ENCODE data around the gene ANO1. TPM values are rescaled to one million over a fixed set of nuclear protein-coding genes. Genes with fewer than 3 reads are reported as not detected.

Gene ANO1
- total RNA-seq, 1 experiment from 2014 or later, result 10.9 TPM

DNA sequence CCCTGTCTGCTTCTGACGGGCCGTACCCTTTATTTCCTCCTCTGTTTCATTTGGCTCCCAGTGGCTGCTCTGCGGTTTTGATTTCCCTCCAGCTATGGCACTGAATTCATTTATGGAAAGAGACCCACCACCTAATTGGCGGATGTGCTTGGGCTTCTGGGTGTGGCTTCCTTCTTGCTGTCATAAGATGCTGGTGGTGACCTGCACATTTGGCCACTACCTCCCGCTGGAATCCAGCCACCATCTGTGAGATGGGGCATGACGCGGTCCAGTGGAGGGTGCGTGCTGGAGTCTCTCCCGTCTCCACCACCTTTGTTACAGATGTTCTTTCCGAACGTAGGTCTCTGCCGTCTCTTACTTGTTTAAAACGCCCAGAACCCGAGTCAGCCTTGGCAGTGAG is 77.3 kb downstream of the ANO1 start:
- H3K27ac ChIP-seq (ENCODE audit: insufficient read length, low read depth, low read length), result no peak overlapping the region
- no peak overlapping the region for H2BK12ac ChIP-seq (ENCODE audit: insufficient read length, low read depth, low read length)
- no peaks in the 10 kb centered on the region for H4K20me1 ChIP-seq (ENCODE audit: control insufficient read depth, insufficient read depth, insufficient read length)
- H3K9ac ChIP-seq (ENCODE audit: extremely low read depth, insufficient read length, low read length), result no peak overlapping the region
- Mint-ChIP-seq H3K27ac (no peak overlapping the region), H3K36me3 (ENCODE audit: insufficient read depth in 1 of 3, low read depth in 3 of 3) (no peaks in the 10 kb centered on the region), H3K4me1 (peaks cover 0 to 19% of the 10 kb centered on the region in 2 experiments; a peak in 3 of 4 replicates), H3K4me3 (no peak overlapping the region), H3K27me3 (ENCODE audit: low read depth) (peaks cover 8% of the 10 kb centered on the region), H3K9me3 (no peaks in the 10 kb centered on the region)
- no peak overlapping the region for H3K4ac ChIP-seq (ENCODE audit: low read depth, low read length)
- H3K9me3 ChIP-seq (ENCODE audit: control insufficient read depth, low read depth, low read length), result no peaks in the 10 kb centered on the region
- no peak overlapping the region for H4K91ac ChIP-seq (ENCODE audit: insufficient read length, low read depth, low read length)
- H2BK20ac ChIP-seq (ENCODE audit: low read depth, low read length, poor library complexity, severe bottlenecking), result no peak overlapping the region
- no peaks in the 10 kb centered on the region for H3K4me1 ChIP-seq (ENCODE audit: insufficient read depth, low read length)
- H2AFZ ChIP-seq (ENCODE audit: low read length), result no peak overlapping the region
- H3K27me3 ChIP-seq (ENCODE audit: insufficient read depth, low read length), result no peaks in the 10 kb centered on the region
- H2BK120ac ChIP-seq (ENCODE audit: low read depth, low read length, poor library complexity, severe bottlenecking), result no peak overlapping the region
- TF ChIP-seq, protein P1, sequence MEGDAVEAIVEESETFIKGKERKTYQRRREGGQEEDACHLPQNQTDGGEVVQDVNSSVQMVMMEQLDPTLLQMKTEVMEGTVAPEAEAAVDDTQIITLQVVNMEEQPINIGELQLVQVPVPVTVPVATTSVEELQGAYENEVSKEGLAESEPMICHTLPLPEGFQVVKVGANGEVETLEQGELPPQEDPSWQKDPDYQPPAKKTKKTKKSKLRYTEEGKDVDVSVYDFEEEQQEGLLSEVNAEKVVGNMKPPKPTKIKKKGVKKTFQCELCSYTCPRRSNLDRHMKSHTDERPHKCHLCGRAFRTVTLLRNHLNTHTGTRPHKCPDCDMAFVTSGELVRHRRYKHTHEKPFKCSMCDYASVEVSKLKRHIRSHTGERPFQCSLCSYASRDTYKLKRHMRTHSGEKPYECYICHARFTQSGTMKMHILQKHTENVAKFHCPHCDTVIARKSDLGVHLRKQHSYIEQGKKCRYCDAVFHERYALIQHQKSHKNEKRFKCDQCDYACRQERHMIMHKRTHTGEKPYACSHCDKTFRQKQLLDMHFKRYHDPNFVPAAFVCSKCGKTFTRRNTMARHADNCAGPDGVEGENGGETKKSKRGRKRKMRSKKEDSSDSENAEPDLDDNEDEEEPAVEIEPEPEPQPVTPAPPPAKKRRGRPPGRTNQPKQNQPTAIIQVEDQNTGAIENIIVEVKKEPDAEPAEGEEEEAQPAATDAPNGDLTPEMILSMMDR (conservative IDR thresholded peaks at IDR 0.05), result no peak
- H2BK5ac ChIP-seq (ENCODE audit: insufficient read length, low read length), result no peak overlapping the region
- H3K23me2 ChIP-seq (ENCODE audit: insufficient read length, low read depth, low read length, poor library complexity, severe bottlenecking), result no peaks in the 10 kb centered on the region
- H3K79me2 ChIP-seq (ENCODE audit: insufficient read depth, low read length), result no peaks in the 10 kb centered on the region
- H2BK15ac ChIP-seq (ENCODE audit: low read depth, low read length), result no peak overlapping the region
- no peak overlapping the region for H3K56ac ChIP-seq (ENCODE audit: insufficient read length, low read depth, low read length)
- no peak for DNase-seq
- no peak overlapping the region for H3K23ac ChIP-seq (ENCODE audit: insufficient read length, low read depth, low read length)
- H3K18ac ChIP-seq (ENCODE audit: insufficient read length, low read depth, low read length), result no peak overlapping the region
- no peak overlapping the region for H4K8ac ChIP-seq (replicated peaks; ENCODE audit: insufficient read length, low read depth, low read length)
- H3K14ac ChIP-seq (ENCODE audit: insufficient read depth, low read length), result no peak overlapping the region
- no peaks in the 10 kb centered on the region for H3K79me1 ChIP-seq (ENCODE audit: insufficient read depth, low read depth, low read length, poor library complexity, severe bottlenecking)
- H3K4me2 ChIP-seq (ENCODE audit: insufficient read depth, insufficient read length, low read length), result no peak overlapping the region
- WGBS (ENCODE audit: extremely low coverage, insufficient read length, low lambda C conversion rate), result no CpG with 5 or more reads among the region's 14 CpGs
- H4K5ac ChIP-seq (ENCODE audit: insufficient read length, low read depth, low read length), result no peak overlapping the region
- no peak overlapping the region for H2AK5ac ChIP-seq (ENCODE audit: insufficient read length, low read length)
- no peak overlapping the region for H3T11ph ChIP-seq (ENCODE audit: low read length)

Measured in H9 (cell line).